ENCODE data around the gene ARHGAP12. TPM values are rescaled to one million over a fixed set of nuclear protein-coding genes. Genes with fewer than 3 reads are reported as not detected.

ARHGAP12 gene
- total RNA-seq, 6 experiments from 2014 or later: 16.0 to 18.9 (median 17.9) TPM

- DNase-seq: peak; percentile 85
- Mint-ChIP-seq H3K4me3 (peak overlapping the region; percentile 67), H3K9me3 (no peaks in the 10 kb centered on the region), H3K27ac (peak overlapping the region; percentile 47), H3K27me3 (ENCODE audit: insufficient read depth) (no peaks in the 10 kb centered on the region), H3K36me3 (ENCODE audit: low read depth) (no peaks in the 10 kb centered on the region), H3K4me1 (ENCODE audit: low read depth) (peaks cover 46% of the 10 kb centered on the region)
- TF ChIP-seq CTCF (IDR thresholded peaks at IDR 0.05): peak; percentile 78
These were observed 18.7 kb upstream of the ARHGAP12 start for GRCh38 chr10:31947144-31947926.

GRCh38 chr10:31945392-31945791 lies 16.8 kb upstream of the ARHGAP12 start:
- no peak for DNase-seq
- no peak for TF ChIP-seq CTCF (IDR thresholded peaks at IDR 0.05)
- no peaks in the 10 kb centered on the region for H3K9me3 Mint-ChIP-seq
- no peaks in the 10 kb centered on the region for H3K36me3 Mint-ChIP-seq (ENCODE audit: low read depth)
- H3K27me3 Mint-ChIP-seq (ENCODE audit: insufficient read depth): no peaks in the 10 kb centered on the region
- H3K4me3 Mint-ChIP-seq: no peak overlapping the region
- H3K27ac Mint-ChIP-seq: no peak overlapping the region
- H3K4me1 Mint-ChIP-seq (ENCODE audit: low read depth): peaks cover 60% of the 10 kb centered on the region

GRCh38 chr10:31944071-31944433 lies 15.4 kb upstream of the ARHGAP12 start:
- peaks cover 73% of the 10 kb centered on the region for H3K4me1 Mint-ChIP-seq (ENCODE audit: low read depth)
- no peaks in the 10 kb centered on the region for H3K9me3 Mint-ChIP-seq
- peak overlapping the region; percentile 71 for H3K27ac Mint-ChIP-seq
- H3K36me3 Mint-ChIP-seq (ENCODE audit: low read depth): no peaks in the 10 kb centered on the region
- DNase-seq: no peak
- no peak for TF ChIP-seq CTCF (IDR thresholded peaks at IDR 0.05)
- H3K4me3 Mint-ChIP-seq: no peak overlapping the region
- no peaks in the 10 kb centered on the region for H3K27me3 Mint-ChIP-seq (ENCODE audit: insufficient read depth)

- Mint-ChIP-seq H3K4me1 (ENCODE audit: low read depth) (peaks cover 68% of the 10 kb centered on the region), H3K27ac (no peak overlapping the region; the same call in 1 of the 2 replicates), H3K36me3 (ENCODE audit: low read depth) (no peaks in the 10 kb centered on the region), H3K27me3 (ENCODE audit: insufficient read depth) (no peaks in the 10 kb centered on the region), H3K9me3 (no peaks in the 10 kb centered on the region), H3K4me3 (no peak overlapping the region)
- no peak for DNase-seq
- no peak for TF ChIP-seq CTCF (IDR thresholded peaks at IDR 0.05)
These were observed 14.3 kb upstream of the ARHGAP12 start for GRCh38 chr10:31942892-31943291.

GRCh38 chr10:31942435-31942834 lies 13.8 kb upstream of the ARHGAP12 start:
- Mint-ChIP-seq H3K4me3 (no peak overlapping the region), H3K9me3 (no peaks in the 10 kb centered on the region), H3K27me3 (ENCODE audit: insufficient read depth) (no peaks in the 10 kb centered on the region), H3K27ac (peak overlapping the region; percentile 88), H3K4me1 (ENCODE audit: low read depth) (peaks cover 64% of the 10 kb centered on the region), H3K36me3 (ENCODE audit: low read depth) (no peaks in the 10 kb centered on the region)
- no peak for TF ChIP-seq CTCF (IDR thresholded peaks at IDR 0.05)
- DNase-seq: no peak
